HT1080 (cell line): Measurements from ENCODE around the gene PPP1R1C. TPM values are rescaled to one million over a fixed set of nuclear protein-coding genes. Genes with fewer than 3 reads are reported as not detected.
A peak's percentile ranks its signal among the peaks of the same experiment; 100 is the strongest.

ENCODE experiments used
- DNase-seq: peaks from one replicate; pipeline ENCODE4 v3.0.0-alpha.2; 2015; ENCODE audit warnings: low read depth
- total RNA-seq: library from RNA; depleted of rRNA; stranded (reverse); fragments of >200 nt; shearing (Covaris generic); gene quantifications from 2 replicates; pipeline ENCODE4 v1.2.3, GENCODE V29; 2014

The PPP1R1C gene
- total RNA-seq, 1 experiment from 2014 or later, result not detected

GRCh38 chr2:182103526-182103925, 117.9 kb downstream of the PPP1R1C start:
- DNase-seq, result peak; percentile 13

DNA sequence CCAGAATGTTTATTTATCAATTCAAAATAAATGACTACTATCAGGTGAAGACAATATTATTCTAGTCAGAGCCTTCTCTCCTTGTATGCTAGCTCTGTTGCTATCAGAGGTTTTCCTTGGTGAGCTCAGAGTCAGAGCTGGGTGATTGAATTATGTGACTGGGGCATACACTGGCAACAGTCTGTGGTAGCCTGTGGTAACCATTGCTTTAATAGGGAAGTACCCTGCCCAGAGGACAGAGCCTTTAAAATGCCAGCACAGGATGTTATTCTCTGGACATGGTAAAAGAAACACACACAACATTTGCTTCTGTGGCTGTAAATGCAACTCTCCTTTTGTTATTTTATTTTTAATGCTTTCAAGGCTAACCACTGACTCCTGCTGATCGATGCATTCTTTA, 124.7 kb downstream of the PPP1R1C start:
- DNase-seq, result no peak

DNA sequence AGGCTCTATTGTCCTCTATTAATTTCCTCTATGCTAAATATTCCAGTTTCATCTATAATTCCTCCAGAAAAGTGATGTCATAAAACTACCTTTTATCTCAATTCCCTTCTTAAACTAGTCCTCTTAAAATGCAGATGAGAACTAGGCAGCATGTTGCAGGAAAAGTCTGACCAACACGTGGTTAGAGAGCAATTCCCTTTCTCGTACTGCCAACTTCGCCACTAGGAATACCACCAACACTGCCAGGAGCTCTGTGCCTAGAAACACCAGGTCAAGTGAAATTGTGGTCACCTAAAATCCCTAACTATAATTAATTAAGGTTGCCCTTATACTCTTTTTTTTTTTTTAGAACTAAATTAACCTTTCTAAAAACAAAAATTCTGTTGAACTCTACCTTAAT, 127.7 kb downstream of the PPP1R1C start:
- DNase-seq, result no peak

GRCh38 chr2:182115258-182115657, 129.6 kb downstream of the PPP1R1C start:
- no peak for DNase-seq

DNA sequence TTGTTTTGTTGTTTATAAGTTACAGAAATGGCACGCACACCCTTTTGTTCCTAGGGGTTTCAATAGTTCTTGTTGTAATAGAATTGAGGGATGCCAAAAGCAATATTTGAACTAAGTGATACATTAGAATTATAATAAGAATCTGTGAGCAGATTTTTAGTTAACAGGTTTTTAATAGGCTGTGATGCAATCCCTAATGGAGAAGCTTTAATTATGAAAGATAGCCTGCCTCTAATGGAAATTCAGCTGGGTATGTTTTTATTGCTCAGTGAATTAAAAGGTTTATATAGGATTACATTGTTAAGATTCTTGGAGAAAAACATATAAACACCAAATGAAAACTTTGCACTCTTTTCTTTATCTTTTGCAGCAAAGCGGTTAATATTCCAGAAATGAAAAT, 131.1 kb downstream of the PPP1R1C start:
- DNase-seq, result no peak

GRCh38 chr2:182117196-182117595, 131.5 kb downstream of the PPP1R1C start:
- no peak for DNase-seq

GRCh38 chr2:182128821-182129707, 143.4 kb downstream of the PPP1R1C start:
- DNase-seq, result no peak

DNA sequence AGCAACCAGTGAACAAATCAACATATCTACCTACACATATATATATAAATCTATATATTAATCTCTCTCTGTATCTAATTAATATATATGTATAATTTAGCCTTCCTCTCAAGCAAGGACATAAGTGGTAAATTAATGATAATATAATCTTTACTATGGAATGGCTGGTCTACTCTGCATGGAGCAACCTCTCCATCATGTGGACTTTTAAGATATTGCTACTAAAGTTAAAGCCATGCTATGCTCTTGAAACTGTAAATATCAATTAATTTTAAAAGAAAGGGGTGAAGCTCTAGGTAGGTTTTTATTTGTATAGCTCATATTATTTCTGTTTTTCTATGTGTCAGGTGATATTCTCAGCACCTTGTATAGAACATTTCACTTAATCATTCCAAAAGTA, 147.0 kb downstream of the PPP1R1C start:
- DNase-seq, result no peak

GRCh38 chr2:182133195-182133891, 147.7 kb downstream of the PPP1R1C start:
- peak; percentile 35 for DNase-seq

DNA sequence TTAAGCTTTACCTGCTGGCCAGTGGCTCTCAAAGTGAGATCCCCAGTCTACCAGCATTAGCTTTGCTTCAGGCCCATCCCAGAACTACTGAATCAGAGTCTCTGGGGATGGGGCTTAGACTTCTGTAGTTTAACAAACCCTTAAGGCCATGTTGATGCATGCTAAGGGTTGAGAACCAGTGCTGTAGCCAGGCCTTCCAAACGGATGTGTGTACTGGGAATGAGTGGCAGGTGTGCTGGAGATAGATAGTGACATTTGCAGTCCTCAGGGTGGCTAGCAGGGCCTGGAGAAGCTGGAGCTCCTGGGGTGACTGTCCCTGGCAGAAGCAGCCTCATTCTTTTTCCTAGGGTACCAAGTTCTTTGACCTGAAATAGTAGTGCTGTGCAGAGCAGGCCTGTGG, 148.5 kb downstream of the PPP1R1C start:
- DNase-seq, result no peak

DNA sequence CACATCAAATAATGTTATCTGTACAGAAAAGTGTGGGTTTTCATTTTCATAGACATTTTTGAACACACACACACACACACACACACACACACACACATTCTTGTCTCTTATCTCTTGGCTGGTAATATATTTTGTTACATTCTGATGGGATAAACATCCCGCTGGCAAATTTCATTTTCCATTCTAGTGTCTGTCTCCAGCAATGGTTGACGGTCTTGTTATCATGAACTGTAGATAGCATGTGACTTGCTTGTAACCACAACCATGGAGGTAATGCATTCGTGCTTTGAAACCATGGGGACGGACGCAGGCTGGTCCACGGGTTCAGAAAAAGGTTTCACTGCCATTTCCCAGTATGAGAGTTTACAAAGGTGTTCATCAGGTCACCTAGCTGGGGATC, 156.4 kb downstream of the PPP1R1C start:
- DNase-seq, result no peak

DNA sequence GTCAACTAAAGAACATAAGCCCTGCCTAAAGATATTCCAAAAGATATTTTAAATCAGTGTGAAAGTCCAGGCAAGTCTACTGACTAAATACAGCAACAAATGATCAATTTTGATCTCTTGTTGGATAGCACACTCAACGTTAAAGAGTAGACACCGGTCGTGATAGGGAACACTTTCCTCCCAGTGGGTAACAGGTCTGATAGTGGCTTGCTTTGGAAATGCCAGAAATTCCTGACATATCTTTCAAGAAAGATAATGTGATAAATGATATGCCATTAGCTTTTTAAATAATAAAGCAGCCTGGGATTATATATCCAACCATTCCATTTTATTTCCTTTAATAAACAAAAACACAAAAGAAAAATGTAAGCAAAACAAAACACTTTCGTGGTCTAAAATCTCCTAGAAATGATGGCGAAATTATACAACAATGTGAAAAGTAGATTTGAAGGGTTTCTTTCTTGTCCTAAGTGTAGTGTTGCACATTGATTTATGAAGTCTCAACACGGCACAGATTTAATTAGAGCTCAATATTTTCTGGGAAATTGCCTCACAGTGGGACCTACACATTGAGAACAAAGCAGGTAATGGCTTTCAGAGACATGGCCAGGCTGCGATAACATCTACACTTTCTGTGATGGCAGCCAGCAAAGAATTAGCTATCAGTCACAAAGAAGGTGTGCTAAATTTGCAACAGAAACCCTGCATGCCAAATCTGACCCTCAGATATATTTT, 158.6 kb downstream of the PPP1R1C start:
- DNase-seq, result no peak

DNA sequence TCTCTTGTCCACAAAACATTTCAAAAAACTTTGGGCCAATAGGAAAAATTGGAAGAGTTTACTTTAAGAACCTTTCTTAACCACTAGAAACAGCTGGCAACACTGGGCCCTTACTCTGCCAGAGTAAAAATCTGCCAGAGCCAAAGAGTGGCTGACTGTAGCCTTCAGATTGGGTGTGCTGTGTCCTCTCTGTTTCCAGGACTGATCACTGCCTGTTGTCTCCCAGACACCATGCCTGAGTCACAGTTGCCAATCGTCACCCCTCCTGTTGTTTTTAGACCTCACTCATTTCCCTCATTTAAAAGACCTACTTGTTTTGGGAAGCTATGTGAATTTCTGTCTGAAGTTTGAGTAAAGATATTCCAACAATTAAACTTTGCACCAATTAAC, 159.1 kb downstream of the PPP1R1C start:
- DNase-seq, result peak; percentile 42

- no peak for DNase-seq
These were observed 162.7 kb downstream of the PPP1R1C start for GRCh38 chr2:182148344-182148743.

- no peak for DNase-seq
These were observed 178.2 kb downstream of the PPP1R1C start for GRCh38 chr2:182163878-182164277.

DNA sequence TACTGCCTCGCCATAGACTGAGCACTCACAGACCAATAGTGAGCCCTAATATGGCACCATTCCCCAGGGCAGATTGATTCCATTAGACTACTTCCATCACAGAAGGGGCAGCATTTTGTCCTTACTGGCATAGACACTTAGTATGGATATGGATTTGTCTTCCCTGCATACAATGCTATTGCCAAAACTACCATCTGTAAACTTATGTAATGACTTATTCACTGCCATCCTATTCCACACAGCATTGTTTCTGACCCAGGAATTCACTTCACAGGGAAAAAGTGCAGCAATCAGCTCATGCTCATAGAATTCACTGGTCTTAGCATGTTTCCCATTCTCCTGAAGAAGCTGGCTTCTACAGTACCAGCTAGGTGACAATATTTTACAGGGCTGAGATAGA, 179.0 kb downstream of the PPP1R1C start:
- no peak for DNase-seq

GRCh38 chr2:182165202-182165601, 179.5 kb downstream of the PPP1R1C start:
- peak; percentile 22 for DNase-seq

GRCh38 chr2:182166406-182166805, 180.8 kb downstream of the PPP1R1C start:
- DNase-seq, result no peak

GRCh38 chr2:182166841-182167240, 181.2 kb downstream of the PPP1R1C start:
- no peak for DNase-seq
